ENCODE measurements around the gene DAD1.

DAD1 gene

GRCh38 chr14:22518073-22518472 is 71.0 kb downstream of the DAD1 start:
- DNase-seq (ENCODE audit: low read depth in 2 of 2), result no peak

GRCh38 chr14:22517117-22517720 is 71.8 kb downstream of the DAD1 start:
- DNase-seq (ENCODE audit: low read depth in 2 of 2), result no peak

- no peak for DNase-seq (ENCODE audit: low read depth in 2 of 2)
Observed at GRCh38 chr14:22515929-22516328, 73.1 kb downstream of the DAD1 start.

All from stimulated activated CD4-positive, alpha-beta T cell treated with anti-CD3 and anti-CD28 coated beads, Interleukin-1b, Interleukin-23, amount 100 ng/mL, for 1 hour (primary cell).